Ramos (cell line): ENCODE results near the gene DNAJC22.
"Not testable (repeated sequence)": the region's sequence is repeated elsewhere in the genome, so short reads cannot be mapped to it uniquely, and the experiment has no call there.

Experiments
- in situ Hi-C: fragments of 300-500 bp; cut with MboI; formaldehyde crosslinking; loops from one replicate; pipeline ENCODE4 v1.14.3; 2022; ENCODE audit warnings: low sequenced_read_pairs; ENCODE audit not compliant: unreplicated experiment

DNAJC22 gene

GRCh38 chr12:49346659-49347310, at the start of gene DNAJC22:
TSS of gene DNAJC22 (plus strand) at chr12:49346888. CDS start at chr12:49348873, 1,985 bp downstream.
- in situ Hi-C loops = no loop called here

GRCh38 chr12:49297695-49298060, 49.0 kb upstream of the DNAJC22 start:
- in situ Hi-C loops = loop anchor here (10.0 kb wide), 1 partner anchor 217 kb away; no protein-coding TSS in a partner anchor

GRCh38 chr12:49298160-49298559, 48.5 kb upstream of the DNAJC22 start:
- in situ Hi-C loops = loop anchor here (10.0 kb wide), 1 partner anchor 217 kb away; no protein-coding TSS in a partner anchor

- in situ Hi-C loops = no loop called here
These were observed 44.9 kb upstream of the DNAJC22 start for GRCh38 chr12:49301760-49302159.

GRCh38 chr12:49304161-49304560, 42.5 kb upstream of the DNAJC22 start:
- in situ Hi-C loops = no loop called here

GRCh38 chr12:49305762-49306510, 40.8 kb upstream of the DNAJC22 start:
- in situ Hi-C loops = no loop called here

GRCh38 chr12:49309386-49309785, 37.3 kb upstream of the DNAJC22 start:
- in situ Hi-C loops = no loop called here

- in situ Hi-C loops = not testable (repeated sequence)
These were observed 36.2 kb upstream of the DNAJC22 start for GRCh38 chr12:49310451-49311000.

GRCh38 chr12:49314811-49315210, 31.9 kb upstream of the DNAJC22 start:
- in situ Hi-C loops = no loop called here

- in situ Hi-C loops = not testable (repeated sequence)
These were observed 29.6 kb upstream of the DNAJC22 start for GRCh38 chr12:49317118-49317517.

- in situ Hi-C loops = not testable (repeated sequence)
These were observed 26.1 kb upstream of the DNAJC22 start for GRCh38 chr12:49320411-49321103.

GRCh38 chr12:49322367-49322707, 24.4 kb upstream of the DNAJC22 start:
- in situ Hi-C loops = no loop called here

- in situ Hi-C loops = no loop called here
These were observed 23.8 kb upstream of the DNAJC22 start, which contains the start of gene TROAP for GRCh38 chr12:49322708-49323523. TSS of gene TROAP (plus strand) at chr12:49323255. CDS start at chr12:49323609, 354 bp downstream.

- in situ Hi-C loops = no loop called here
These were observed 23.1 kb upstream of the DNAJC22 start for GRCh38 chr12:49323524-49324097.

- in situ Hi-C loops = no loop called here
These were observed 21.1 kb upstream of the DNAJC22 start for GRCh38 chr12:49325606-49326005.

GRCh38 chr12:49327368-49327767, 19.3 kb upstream of the DNAJC22 start:
- in situ Hi-C loops = no loop called here

- in situ Hi-C loops = no loop called here
These were observed 18.8 kb upstream of the DNAJC22 start for GRCh38 chr12:49327887-49328286.

GRCh38 chr12:49328816-49329215, 17.9 kb upstream of the DNAJC22 start:
- in situ Hi-C loops = no loop called here

GRCh38 chr12:49330032-49330619, 16.6 kb upstream of the DNAJC22 start:
- in situ Hi-C loops = no loop called here
